Activated naive CD4-positive, alpha-beta T cell treated with anti-CD3 and anti-CD28 coated beads, Interleukin-2, amount 10 ng/mL, durations not matched to agents 7 days and 5 days (primary cell): ENCODE measurements around the gene CHST7.

Source experiments
- CTCF ChIA-PET: fragments of 350-600 bp; sonication (Branson Sonifier 250); formaldehyde crosslinking; loops from one replicate; lab custom pipeline; 2021; ENCODE audit warnings: antibody characterized with exemption; lab: Charles Lee
- DNase-seq: peaks from one replicate; pipeline ENCODE4 v3.0.0-alpha.2; 2020
- H3K27ac Mint-ChIP-seq: one replicate; pipeline ENCODE4 v1.8.0; 2021; ENCODE audit warnings: mild to moderate bottlenecking, moderate library complexity, mixed read lengths
- H3K27me3 Mint-ChIP-seq: one replicate; pipeline ENCODE4 v1.8.0; 2021; ENCODE audit warnings: mild to moderate bottlenecking, mixed read lengths
- H3K36me3 Mint-ChIP-seq: one replicate; pipeline ENCODE4 v1.8.0; 2021; ENCODE audit warnings: mixed read lengths
- H3K4me1 Mint-ChIP-seq: one replicate; pipeline ENCODE4 v1.8.0; 2021; ENCODE audit warnings: mixed read lengths
- H3K4me3 Mint-ChIP-seq: one replicate; pipeline ENCODE4 v1.8.0; 2021; ENCODE audit warnings: mild to moderate bottlenecking, moderate library complexity, mixed read lengths
- H3K9me3 Mint-ChIP-seq: one replicate; pipeline ENCODE4 v1.8.0; 2021; ENCODE audit warnings: mixed read lengths

CHST7 gene

DNA sequence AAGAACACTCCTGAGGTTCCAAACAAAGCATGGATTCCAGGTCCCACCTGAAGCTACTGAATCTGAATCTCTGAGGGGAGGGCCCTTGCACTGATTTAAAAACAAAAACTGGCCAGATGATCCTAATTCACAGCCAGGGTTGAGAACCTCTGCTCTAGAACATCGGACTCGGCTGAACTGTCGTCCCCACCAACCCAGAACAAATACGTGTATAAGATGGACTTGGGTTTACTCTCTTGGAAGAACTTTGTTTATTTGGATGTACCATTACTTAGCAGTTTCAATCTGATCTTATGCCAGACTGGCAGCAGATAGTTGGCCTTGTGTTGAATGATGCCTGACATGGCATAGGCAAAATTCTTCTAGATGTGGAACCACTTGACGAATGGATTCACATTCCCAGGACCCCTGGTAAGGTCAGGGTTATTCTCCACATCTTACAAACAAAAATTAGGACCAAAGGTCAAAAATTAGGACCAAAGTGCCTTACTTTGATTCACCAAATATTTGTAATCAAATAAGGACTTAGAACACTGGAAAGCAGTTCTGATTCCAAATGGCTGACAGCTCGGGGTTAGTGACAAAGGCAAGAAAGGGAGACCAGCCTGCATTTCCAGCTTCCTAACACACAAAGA, 29.0 kb downstream of the CHST7 start:
- Mint-ChIP-seq H3K4me1 (peaks cover 15% of the 10 kb centered on the region), H3K27ac (no peak overlapping the region), H3K9me3 (no peaks in the 10 kb centered on the region), H3K4me3 (no peak overlapping the region), H3K27me3 (no peaks in the 10 kb centered on the region), H3K36me3 (peaks cover 37% of the 10 kb centered on the region)
- DNase-seq = no peak
- CTCF ChIA-PET = interaction anchor here (0.7 kb wide), 1 partner anchor 14 kb away, joined by 3 read pairs; no protein-coding TSS in a partner anchor

DNA sequence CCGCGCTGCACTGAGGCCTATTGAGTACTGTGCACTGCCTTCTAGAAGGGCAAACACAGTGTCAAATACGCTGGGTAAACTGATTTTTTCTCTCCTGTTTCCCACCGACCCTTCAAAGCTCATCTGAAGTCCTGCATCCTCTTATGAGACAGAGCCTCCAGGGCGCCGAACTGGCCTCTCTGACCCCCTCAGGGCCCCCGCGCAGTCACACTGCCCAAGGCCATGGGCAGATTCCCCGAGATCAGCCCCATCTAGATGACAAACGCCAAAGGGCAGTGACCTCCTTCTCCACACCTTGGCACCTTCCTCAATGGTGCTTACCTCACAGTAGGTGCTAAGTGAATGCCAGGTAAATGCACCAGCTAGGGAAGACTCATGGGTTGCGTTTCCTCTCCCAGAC, 34.4 kb downstream of the CHST7 start:
- peaks cover 25% of the 10 kb centered on the region for H3K36me3 Mint-ChIP-seq
- no peak overlapping the region for H3K4me3 Mint-ChIP-seq
- no peaks in the 10 kb centered on the region for H3K27me3 Mint-ChIP-seq
- peaks cover 60% of the 10 kb centered on the region for H3K4me1 Mint-ChIP-seq
- DNase-seq = no peak
- CTCF ChIA-PET = no interaction called here
- H3K27ac Mint-ChIP-seq = peak overlapping the region; percentile 24
- no peaks in the 10 kb centered on the region for H3K9me3 Mint-ChIP-seq

DNA sequence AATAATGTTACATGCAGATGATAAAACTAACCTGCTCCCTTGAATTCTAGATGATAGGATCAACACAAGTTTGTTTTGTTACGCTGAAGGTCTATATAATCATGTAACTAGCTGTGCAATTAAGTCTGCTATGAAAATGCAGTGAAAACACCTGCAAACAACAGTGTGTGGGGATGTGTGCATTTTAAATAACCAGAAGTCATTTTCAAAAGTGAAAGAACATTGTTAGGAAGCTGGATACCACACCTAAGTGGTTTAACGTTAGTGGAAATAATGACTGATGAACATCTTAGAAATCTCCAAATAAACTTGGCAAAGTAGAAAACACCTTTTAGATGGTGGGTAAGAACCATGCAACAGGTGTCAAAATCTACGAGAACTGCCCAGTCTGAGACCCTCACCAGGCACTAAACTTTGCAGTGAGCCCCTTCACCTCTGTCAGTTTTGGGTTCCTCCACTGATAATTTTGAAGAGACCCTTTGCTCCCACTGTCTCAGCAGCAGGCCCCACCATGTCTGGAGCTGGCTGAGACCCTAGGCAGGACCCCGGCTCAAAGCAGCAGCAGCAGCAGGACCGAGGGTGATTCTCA, 36.6 kb downstream of the CHST7 start:
- DNase-seq = no peak
- Mint-ChIP-seq H3K9me3 (no peaks in the 10 kb centered on the region), H3K4me3 (peak overlapping the region; percentile 15), H3K4me1 (peaks cover 78% of the 10 kb centered on the region), H3K27me3 (no peaks in the 10 kb centered on the region), H3K36me3 (peaks cover 31% of the 10 kb centered on the region), H3K27ac (peak overlapping the region; percentile 89)
- CTCF ChIA-PET = interaction anchor here (0.6 to 1.1 kb wide), 3 partner anchors 24 to 1235 kb away, joined by 3 to 4 read pairs (median 3); no protein-coding TSS in a partner anchor

DNA sequence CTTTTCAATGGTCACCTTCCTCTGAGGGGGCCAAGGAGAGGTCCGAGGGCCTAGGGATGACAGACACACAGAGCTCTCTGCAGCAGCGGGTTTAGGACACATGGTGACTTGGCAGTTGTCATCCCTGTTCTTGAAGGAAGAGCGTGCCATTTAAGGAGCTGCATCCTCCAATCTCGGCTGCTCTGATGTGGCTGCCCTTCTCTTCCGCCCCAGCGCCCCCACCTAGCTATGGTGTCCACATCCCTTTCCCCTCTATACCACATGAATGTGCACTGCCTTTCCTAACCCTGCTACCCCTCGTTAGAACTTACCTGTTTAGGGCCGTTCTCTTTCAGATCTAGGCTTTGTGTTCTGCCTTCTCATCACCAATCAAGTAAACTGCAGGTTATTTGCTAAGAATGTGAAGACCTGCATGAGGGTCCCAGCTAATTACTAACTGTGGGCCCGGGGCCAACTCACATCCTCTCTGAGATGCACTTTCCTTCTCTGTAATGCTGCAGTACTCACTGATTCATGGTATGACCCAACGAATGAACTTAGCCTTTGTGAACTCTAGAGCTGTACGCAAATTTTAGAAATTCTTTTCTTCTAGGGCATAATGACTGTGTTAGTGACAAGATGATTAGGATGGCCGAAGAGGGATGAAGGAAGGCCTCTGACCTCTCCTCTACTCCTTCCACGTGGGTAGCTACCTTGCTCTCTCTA, 38.2 kb downstream of the CHST7 start:
- H3K4me3 Mint-ChIP-seq = peak overlapping the region; percentile 14
- CTCF ChIA-PET = interaction anchor here (1.1 kb wide), 1 partner anchor 24 kb away, joined by 3 read pairs; no protein-coding TSS in a partner anchor
- peak overlapping the region; percentile 90 for H3K27ac Mint-ChIP-seq
- H3K36me3 Mint-ChIP-seq = peaks cover 30% of the 10 kb centered on the region
- no peaks in the 10 kb centered on the region for H3K27me3 Mint-ChIP-seq
- peak; percentile 79 for DNase-seq
- H3K9me3 Mint-ChIP-seq = no peaks in the 10 kb centered on the region
- H3K4me1 Mint-ChIP-seq = peaks cover 88% of the 10 kb centered on the region

DNA sequence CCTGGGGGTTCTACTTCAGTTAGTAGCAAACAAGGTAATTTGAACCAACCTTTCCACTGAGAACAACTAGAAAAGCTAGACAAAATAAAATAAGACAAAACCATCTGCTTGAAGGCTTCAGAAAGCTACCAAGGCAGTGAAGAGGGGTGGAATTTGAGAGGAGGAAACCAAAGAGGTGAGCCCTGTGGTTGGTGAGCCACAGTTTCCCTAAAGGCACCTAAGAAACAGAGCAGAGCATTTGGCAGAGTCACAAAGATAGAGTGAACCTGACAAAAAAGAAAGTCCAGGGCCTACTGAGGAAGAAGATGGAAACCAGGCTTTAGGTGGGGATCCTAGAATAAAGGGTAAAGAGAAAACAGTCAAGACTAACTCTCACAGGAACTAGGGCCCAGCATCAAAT, 44.3 kb downstream of the CHST7 start:
- H3K9me3 Mint-ChIP-seq = peaks cover 4% of the 10 kb centered on the region
- H3K27me3 Mint-ChIP-seq = no peaks in the 10 kb centered on the region
- DNase-seq = peak; percentile 45
- peaks cover 32% of the 10 kb centered on the region for H3K36me3 Mint-ChIP-seq
- H3K4me1 Mint-ChIP-seq = peaks cover 48% of the 10 kb centered on the region
- CTCF ChIA-PET = no interaction called here
- H3K4me3 Mint-ChIP-seq = no peak overlapping the region
- peak overlapping the region; percentile 86 for H3K27ac Mint-ChIP-seq

- no peak for DNase-seq
- peaks cover 4% of the 10 kb centered on the region for H3K9me3 Mint-ChIP-seq
- CTCF ChIA-PET = no interaction called here
- peaks cover 38% of the 10 kb centered on the region for H3K4me1 Mint-ChIP-seq
- peaks cover 26% of the 10 kb centered on the region for H3K36me3 Mint-ChIP-seq
- H3K27ac Mint-ChIP-seq = no peak overlapping the region
- H3K4me3 Mint-ChIP-seq = no peak overlapping the region
- H3K27me3 Mint-ChIP-seq = no peaks in the 10 kb centered on the region
These were observed 45.4 kb downstream of the CHST7 start for GRCh38 chrX:46618947-46619346.

GRCh38 chrX:46620505-46620904, 46.9 kb downstream of the CHST7 start:
- CTCF ChIA-PET = interaction anchor here (1.3 kb wide), 1 partner anchor 22 kb away, joined by 4 read pairs; no protein-coding TSS in a partner anchor
- H3K4me1 Mint-ChIP-seq = peaks cover 25% of the 10 kb centered on the region
- no peaks in the 10 kb centered on the region for H3K27me3 Mint-ChIP-seq
- DNase-seq = no peak
- no peak overlapping the region for H3K27ac Mint-ChIP-seq
- H3K4me3 Mint-ChIP-seq = no peak overlapping the region
- peaks cover 4% of the 10 kb centered on the region for H3K9me3 Mint-ChIP-seq
- H3K36me3 Mint-ChIP-seq = peaks cover 22% of the 10 kb centered on the region

- CTCF ChIA-PET = no interaction called here
- no peak overlapping the region for H3K27ac Mint-ChIP-seq
- H3K9me3 Mint-ChIP-seq = peaks cover 4% of the 10 kb centered on the region
- no peak for DNase-seq
- H3K36me3 Mint-ChIP-seq = peaks cover 25% of the 10 kb centered on the region
- no peaks in the 10 kb centered on the region for H3K27me3 Mint-ChIP-seq
- peaks cover 31% of the 10 kb centered on the region for H3K4me1 Mint-ChIP-seq
- H3K4me3 Mint-ChIP-seq = no peak overlapping the region
These were observed 48.0 kb downstream of the CHST7 start for GRCh38 chrX:46621572-46621971.

- DNase-seq = no peak
- CTCF ChIA-PET = no interaction called here
- peaks cover 9% of the 10 kb centered on the region for H3K36me3 Mint-ChIP-seq
- H3K4me1 Mint-ChIP-seq = peaks cover 38% of the 10 kb centered on the region
- no peak overlapping the region for H3K27ac Mint-ChIP-seq
- no peaks in the 10 kb centered on the region for H3K9me3 Mint-ChIP-seq
- no peak overlapping the region for H3K4me3 Mint-ChIP-seq
- no peaks in the 10 kb centered on the region for H3K27me3 Mint-ChIP-seq
These were observed 50.7 kb downstream of the CHST7 start for GRCh38 chrX:46624090-46624786.

DNA sequence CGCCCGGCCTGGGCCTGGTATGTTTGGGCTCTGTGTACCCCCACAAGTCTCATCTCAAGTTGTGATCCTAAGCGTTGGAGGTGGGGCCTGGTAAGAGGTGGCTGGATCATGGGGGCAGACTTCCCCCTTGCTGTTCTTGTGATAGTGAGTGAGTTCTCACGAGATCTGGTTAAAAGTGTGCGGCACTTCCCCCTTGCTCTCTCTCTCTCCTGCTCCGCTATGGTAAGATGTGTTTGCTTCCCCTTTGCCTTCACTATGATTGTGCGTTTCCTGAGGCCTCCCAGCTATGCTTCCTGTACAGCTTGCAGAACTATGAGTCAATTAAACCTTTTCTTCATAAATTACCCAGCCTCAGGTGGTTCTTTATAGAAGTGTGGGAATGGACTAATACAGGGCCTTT, 53.0 kb downstream of the CHST7 start:
- peak; percentile 37 for DNase-seq
- peaks cover 13% of the 10 kb centered on the region for H3K36me3 Mint-ChIP-seq
- H3K27ac Mint-ChIP-seq = peak overlapping the region; percentile 68
- no peaks in the 10 kb centered on the region for H3K27me3 Mint-ChIP-seq
- CTCF ChIA-PET = no interaction called here
- H3K4me3 Mint-ChIP-seq = no peak overlapping the region
- no peaks in the 10 kb centered on the region for H3K9me3 Mint-ChIP-seq
- H3K4me1 Mint-ChIP-seq = peaks cover 44% of the 10 kb centered on the region

DNA sequence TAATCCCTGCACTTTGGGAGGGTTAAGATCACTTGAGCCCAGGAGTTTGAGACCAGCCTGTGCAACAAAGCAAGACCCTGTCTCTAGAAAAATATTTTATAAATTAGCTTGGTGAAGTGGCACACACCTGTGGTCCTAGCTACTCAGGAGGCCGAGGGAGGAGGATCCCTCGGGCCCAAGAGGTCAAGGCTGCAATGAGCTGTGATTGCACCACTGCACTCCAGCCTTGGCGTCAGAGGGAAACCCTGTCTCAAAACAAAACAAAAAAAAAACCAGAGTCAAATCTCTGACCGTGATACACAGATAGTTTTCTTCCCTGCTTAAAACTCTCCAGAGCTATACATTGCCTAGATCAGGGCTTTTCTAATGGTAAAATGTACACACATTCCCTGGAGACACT, 53.5 kb downstream of the CHST7 start:
- CTCF ChIA-PET = interaction anchor here (0.7 kb wide), 1 partner anchor 36 kb away, joined by 3 read pairs; no protein-coding TSS in a partner anchor
- peaks cover 44% of the 10 kb centered on the region for H3K4me1 Mint-ChIP-seq
- no peak overlapping the region for H3K27ac Mint-ChIP-seq
- H3K9me3 Mint-ChIP-seq = no peaks in the 10 kb centered on the region
- no peak overlapping the region for H3K4me3 Mint-ChIP-seq
- DNase-seq = no peak
- H3K36me3 Mint-ChIP-seq = peaks cover 13% of the 10 kb centered on the region
- H3K27me3 Mint-ChIP-seq = no peaks in the 10 kb centered on the region

- peaks cover 44% of the 10 kb centered on the region for H3K4me1 Mint-ChIP-seq
- H3K36me3 Mint-ChIP-seq = peaks cover 13% of the 10 kb centered on the region
- H3K27me3 Mint-ChIP-seq = no peaks in the 10 kb centered on the region
- DNase-seq = no peak
- no peak overlapping the region for H3K4me3 Mint-ChIP-seq
- CTCF ChIA-PET = interaction anchor here (0.7 to 1.3 kb wide), 2 partner anchors 37 to 56 kb away, joined by 3 read pairs; no protein-coding TSS in a partner anchor
- peak overlapping the region; percentile 78 for H3K27ac Mint-ChIP-seq
- no peaks in the 10 kb centered on the region for H3K9me3 Mint-ChIP-seq
These were observed 54.3 kb downstream of the CHST7 start for GRCh38 chrX:46627711-46628419.

GRCh38 chrX:46628460-46629371, 55.2 kb downstream of the CHST7 start:
- H3K27me3 Mint-ChIP-seq = no peaks in the 10 kb centered on the region
- peak overlapping the region; percentile 78 for H3K27ac Mint-ChIP-seq
- H3K9me3 Mint-ChIP-seq = no peaks in the 10 kb centered on the region
- no peak overlapping the region for H3K4me3 Mint-ChIP-seq
- DNase-seq = no peak
- peaks cover 12% of the 10 kb centered on the region for H3K36me3 Mint-ChIP-seq
- H3K4me1 Mint-ChIP-seq = peaks cover 47% of the 10 kb centered on the region
- CTCF ChIA-PET = interaction anchor here (1.3 kb wide), 1 partner anchor 57 kb away, joined by 3 read pairs; no protein-coding TSS in a partner anchor
